OCI-LY7 (cell line): ENCODE results near the gene DHX34. TPM values are rescaled to one million over a fixed set of nuclear protein-coding genes. Genes with fewer than 3 reads are reported as not detected.

Experiments
- BruUV-seq: library from RNA; stranded (reverse); fragments of 400-500 nt; replicated peaks from 2 replicates; lab custom pipeline; 2021; lab: Mats Ljungman, UMichigan
- CTCF ChIA-PET: fragments of 300-600 bp; sonication (Branson Sonifier 250); formaldehyde crosslinking; loops from one replicate; lab custom pipeline; 2022; ENCODE audit warnings: antibody characterized with exemption; ENCODE audit not compliant: unreplicated experiment; lab: Charles Lee
- POLR2A ChIA-PET: fragments of 300-600 bp; sonication (Branson Sonifier 250); formaldehyde crosslinking; loops from one replicate; lab custom pipeline; 2022; ENCODE audit warnings: antibody characterized with exemption; lab: Charles Lee
- DNase-seq: peaks from one replicate; pipeline ENCODE4 v3.0.0-alpha.2; 2015; ENCODE audit warnings: low spot score
- H2AFZ ChIP-seq: fragments of 200-600 bp; sonication (generic), shearing (Covaris generic); 2 replicates; pipeline ENCODE4 v1.6.1; 2014; ENCODE audit warnings: mild to moderate bottlenecking, antibody characterized with exemption, low read length, moderate library complexity
- H3K27ac ChIP-seq: fragments of 200-600 bp; sonication (generic); 2 replicates; pipeline ENCODE4 v1.5.1; 2014; ENCODE audit warnings: mixed run types, low read depth, mild to moderate bottlenecking, moderate library complexity, low read length, inconsistent platforms; ENCODE audit not compliant: poor library complexity, severe bottlenecking
- H3K36me3 ChIP-seq: fragments of 200-600 bp; sonication (generic); 2 replicates; pipeline ENCODE4 v1.6.1; 2014; ENCODE audit warnings: mild to moderate bottlenecking, antibody characterized with exemption, low read length, moderate library complexity, mixed read lengths; ENCODE audit not compliant: insufficient read depth
- H3K4me1 ChIP-seq: fragments of 200-600 bp; sonication (generic); 2 replicates; pipeline ENCODE4 v1.5.1; 2014; ENCODE audit warnings: mild to moderate bottlenecking, low read length; ENCODE audit not compliant: insufficient read depth, poor library complexity, severe bottlenecking
- H3K4me2 ChIP-seq: fragments of 200-600 bp; sonication (generic); 2 replicates; pipeline ENCODE4 v1.6.1; 2014; ENCODE audit warnings: mild to moderate bottlenecking, low read length
- H3K4me3 ChIP-seq: fragments of 200-600 bp; sonication (generic); 2 replicates; pipeline ENCODE4 v1.5.1; 2014; ENCODE audit warnings: mild to moderate bottlenecking, low read depth, low read length; ENCODE audit not compliant: poor library complexity, severe bottlenecking
- H3K79me2 ChIP-seq: fragments of 200-600 bp; sonication (generic); 2 replicates; pipeline ENCODE4 v1.6.1; 2016; ENCODE audit warnings: low read depth, mild to moderate bottlenecking, low read length, moderate library complexity, mixed read lengths; ENCODE audit not compliant: insufficient read depth
- H3K9me2 ChIP-seq: fragments of 200-600 bp; sonication (generic); 2 replicates; pipeline ENCODE4 v1.6.1; 2016; ENCODE audit warnings: mild to moderate bottlenecking, low read length, mixed read lengths; ENCODE audit not compliant: insufficient read depth
- H3K9me3 ChIP-seq: fragments of 200-600 bp; sonication (generic); 2 replicates; pipeline ENCODE4 v1.6.1; 2014; ENCODE audit warnings: mild to moderate bottlenecking, mixed run types, low read length, mixed read lengths
- H4K20me1 ChIP-seq: fragments of 200-600 bp; sonication (generic); 2 replicates; pipeline ENCODE4 v1.6.1; 2014; ENCODE audit warnings: mild to moderate bottlenecking, antibody characterized with exemption, low read length, moderate library complexity, mixed read lengths; ENCODE audit not compliant: insufficient read depth
- EZH2phosphoT487 ChIP-seq: fragments of 200-600 bp; sonication (generic); IDR thresholded peaks from 2 replicates; pipeline ENCODE4 v1.6.1; 2018; ENCODE audit warnings: low read depth, borderline replicate concordance, mild to moderate bottlenecking, mixed run types, antibody characterized with exemption, low read length, moderate library complexity, mixed read lengths
- intact Hi-C: fragments of 100-400 bp; cut with micrococcal nuclease; formaldehyde crosslinking; loops from one replicate; pipeline ENCODE4 v1.10.0; 2022; ENCODE audit not compliant: unreplicated experiment
- total RNA-seq, 2 experiments: library from RNA; depleted of rRNA in 1 of 2; stranded (reverse); fragments of >200 nt in 1 of 2; shearing (Covaris generic) in 1 of 2; gene quantifications; 2 replicates each; pipeline ENCODE4 v1.2.3, GENCODE V29; 2014 to 2022
- TF ChIP-seq, protein P1 (sequence below): fragments of 200-600 bp; sonication (generic); conservative IDR thresholded peaks from 2 replicates; pipeline ENCODE4 v1.5.1; 2014; ENCODE audit warnings: mild to moderate bottlenecking, antibody characterized with exemption, low read length, moderate library complexity, mixed read lengths

The DHX34 gene
- total RNA-seq, 2 experiments from 2014 or later = 19.7 to 32.2 TPM

DNA sequence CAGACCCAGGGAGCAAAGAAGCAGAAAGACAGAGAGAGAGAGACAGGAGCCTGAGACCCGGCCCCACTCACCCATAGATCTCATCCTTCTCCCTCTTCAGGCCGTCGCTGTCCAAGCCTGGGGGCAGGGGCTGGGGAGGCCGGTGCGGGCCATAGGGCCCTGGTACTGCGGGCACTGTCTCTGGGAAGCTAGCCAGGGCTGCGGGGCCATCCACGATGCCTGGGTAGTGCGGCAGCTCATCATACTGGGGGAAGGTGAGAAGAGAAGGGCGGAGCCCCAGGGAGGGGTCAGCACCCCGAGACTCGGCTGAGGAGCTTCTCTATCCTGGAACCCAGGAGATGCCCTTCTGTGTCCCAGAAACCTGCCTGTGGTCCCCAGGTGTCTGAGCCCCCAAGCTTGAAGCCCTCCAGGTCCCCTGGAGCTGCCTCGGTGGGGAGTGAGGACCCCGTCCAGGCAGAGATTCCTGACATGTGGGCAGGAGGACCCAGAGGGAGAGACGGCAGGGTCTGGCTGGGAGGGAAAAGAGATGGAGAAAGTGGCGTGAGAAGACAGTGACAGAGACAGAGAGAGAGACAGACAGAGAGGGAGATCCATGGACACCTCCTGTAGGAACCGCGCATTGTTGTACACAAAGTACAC, 68.1 kb downstream of the DHX34 start:
- TF ChIP-seq, protein P1, sequence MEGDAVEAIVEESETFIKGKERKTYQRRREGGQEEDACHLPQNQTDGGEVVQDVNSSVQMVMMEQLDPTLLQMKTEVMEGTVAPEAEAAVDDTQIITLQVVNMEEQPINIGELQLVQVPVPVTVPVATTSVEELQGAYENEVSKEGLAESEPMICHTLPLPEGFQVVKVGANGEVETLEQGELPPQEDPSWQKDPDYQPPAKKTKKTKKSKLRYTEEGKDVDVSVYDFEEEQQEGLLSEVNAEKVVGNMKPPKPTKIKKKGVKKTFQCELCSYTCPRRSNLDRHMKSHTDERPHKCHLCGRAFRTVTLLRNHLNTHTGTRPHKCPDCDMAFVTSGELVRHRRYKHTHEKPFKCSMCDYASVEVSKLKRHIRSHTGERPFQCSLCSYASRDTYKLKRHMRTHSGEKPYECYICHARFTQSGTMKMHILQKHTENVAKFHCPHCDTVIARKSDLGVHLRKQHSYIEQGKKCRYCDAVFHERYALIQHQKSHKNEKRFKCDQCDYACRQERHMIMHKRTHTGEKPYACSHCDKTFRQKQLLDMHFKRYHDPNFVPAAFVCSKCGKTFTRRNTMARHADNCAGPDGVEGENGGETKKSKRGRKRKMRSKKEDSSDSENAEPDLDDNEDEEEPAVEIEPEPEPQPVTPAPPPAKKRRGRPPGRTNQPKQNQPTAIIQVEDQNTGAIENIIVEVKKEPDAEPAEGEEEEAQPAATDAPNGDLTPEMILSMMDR = no peak
- no peak overlapping the region for H3K4me3 ChIP-seq
- no peaks in the 10 kb centered on the region for H4K20me1 ChIP-seq
- no TSS peak for BruUV-seq
- no peak for DNase-seq
- no peaks in the 10 kb centered on the region for H3K36me3 ChIP-seq
- no peaks in the 10 kb centered on the region for H3K4me1 ChIP-seq
- H3K9me3 ChIP-seq = no peaks in the 10 kb centered on the region
- no peaks in the 10 kb centered on the region for H3K79me2 ChIP-seq
- H3K27ac ChIP-seq = no peak overlapping the region
- intact Hi-C loops = no loop called here
- CTCF ChIA-PET = no interaction called here
- H3K4me2 ChIP-seq = no peak overlapping the region
- H3K9me2 ChIP-seq = no peaks in the 10 kb centered on the region
- POLR2A ChIA-PET = no interaction called here
- H2AFZ ChIP-seq = no peak overlapping the region

DNA sequence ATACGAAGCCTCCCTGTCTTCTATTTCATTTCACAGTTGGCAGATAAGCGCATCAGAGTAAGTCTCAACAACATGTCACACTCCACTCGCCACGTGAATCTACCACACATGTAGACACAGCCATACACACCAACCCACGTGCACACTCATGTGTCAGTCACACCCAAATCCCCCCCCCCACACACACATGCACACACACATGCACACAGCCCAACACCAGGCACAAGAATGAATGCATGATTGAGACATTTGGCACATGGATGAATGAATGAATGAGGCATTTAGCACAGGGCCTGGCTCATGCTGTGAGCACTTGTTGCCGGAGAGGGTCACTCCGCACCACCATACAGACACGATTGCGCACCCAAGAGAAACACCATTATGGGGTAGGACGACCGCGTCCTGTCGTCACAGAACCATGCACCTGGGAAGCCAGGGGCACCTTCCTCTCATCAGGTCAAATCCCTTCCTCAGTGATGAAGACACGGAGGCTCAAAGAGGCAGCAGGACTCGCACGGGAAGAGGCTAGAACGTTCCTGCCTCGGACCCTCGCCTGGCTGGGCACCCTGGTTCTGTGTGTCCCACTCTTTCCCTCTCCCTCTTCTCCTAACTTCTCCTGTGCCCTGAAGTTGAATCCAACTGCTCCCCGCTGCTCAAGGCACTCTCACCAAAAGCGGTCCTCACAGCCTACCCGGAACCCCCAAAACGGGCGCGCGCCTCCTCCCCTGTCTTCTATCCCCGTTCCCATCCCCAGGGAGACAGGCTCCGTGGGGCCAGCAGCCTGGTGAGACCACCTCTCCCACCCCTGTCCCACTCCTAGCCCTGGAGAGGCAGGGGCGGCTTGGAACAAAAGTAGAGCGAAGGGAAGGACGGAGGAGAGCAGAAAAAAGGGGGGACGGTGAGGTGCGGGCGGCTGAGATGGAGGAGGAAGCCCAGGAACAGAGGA, 68.9 kb downstream of the DHX34 start:
- no peak for DNase-seq
- BruUV-seq = no TSS peak
- H2AFZ ChIP-seq = no peak overlapping the region
- H4K20me1 ChIP-seq = no peaks in the 10 kb centered on the region
- no peak overlapping the region for H3K4me3 ChIP-seq
- H3K4me1 ChIP-seq = no peaks in the 10 kb centered on the region
- H3K36me3 ChIP-seq = no peaks in the 10 kb centered on the region
- H3K79me2 ChIP-seq = no peaks in the 10 kb centered on the region
- no peaks in the 10 kb centered on the region for H3K9me2 ChIP-seq
- no peak for TF ChIP-seq EZH2phosphoT487
- TF ChIP-seq, protein P1 = no peak
- CTCF ChIA-PET = no interaction called here
- POLR2A ChIA-PET = no interaction called here
- no peak overlapping the region for H3K4me2 ChIP-seq
- intact Hi-C loops = no loop called here
- H3K9me3 ChIP-seq = no peaks in the 10 kb centered on the region
- no peak overlapping the region for H3K27ac ChIP-seq

DNA sequence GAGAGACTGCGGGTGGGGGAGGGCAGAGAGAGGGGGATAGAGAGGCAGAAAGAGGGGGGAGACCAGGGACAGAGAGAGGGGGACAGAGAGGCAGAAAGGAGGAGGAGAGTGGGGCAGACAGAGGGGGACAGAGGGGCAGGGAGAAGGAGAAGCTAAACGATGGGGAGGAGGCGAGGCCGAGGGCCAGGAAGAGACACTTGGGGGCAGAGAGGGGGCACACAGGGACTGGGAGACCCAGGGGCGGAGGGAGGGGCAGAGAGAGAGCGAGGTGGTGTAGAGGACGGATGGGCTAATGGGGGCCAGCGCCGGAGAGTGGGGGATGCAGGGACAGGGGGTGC, 69.5 kb downstream of the DHX34 start:
- Histone ChIP-seq H3K9me2 (no peaks in the 10 kb centered on the region), H2AFZ (no peak overlapping the region)

More for the DNA sequence above, 69.5 kb downstream of the DHX34 start:
- H3K27ac ChIP-seq = no peak overlapping the region
- H3K79me2 ChIP-seq = no peaks in the 10 kb centered on the region
- BruUV-seq = no TSS peak
- H3K4me3 ChIP-seq = no peak overlapping the region
- no peaks in the 10 kb centered on the region for H3K9me3 ChIP-seq
- CTCF ChIA-PET = no interaction called here
- TF ChIP-seq EZH2phosphoT487 = no peak
- TF ChIP-seq, protein P1 = no peak
- no peaks in the 10 kb centered on the region for H4K20me1 ChIP-seq
- no peak overlapping the region for H3K4me2 ChIP-seq
- intact Hi-C loops = no loop called here
- no peaks in the 10 kb centered on the region for H3K36me3 ChIP-seq
- POLR2A ChIA-PET = no interaction called here
- H3K4me1 ChIP-seq = no peaks in the 10 kb centered on the region
- DNase-seq = no peak
